LoVo (cell line): ENCODE results near the gene AKAP12.
"Not testable (repeated sequence)": the region's sequence is repeated elsewhere in the genome, so short reads cannot be mapped to it uniquely, and the experiment has no call there.

Experiments used
- DNase-seq: peaks from one replicate; pipeline ENCODE4 v3.0.0-alpha.2; 2016; ENCODE audit warnings: low spot score

The AKAP12 gene

DNA sequence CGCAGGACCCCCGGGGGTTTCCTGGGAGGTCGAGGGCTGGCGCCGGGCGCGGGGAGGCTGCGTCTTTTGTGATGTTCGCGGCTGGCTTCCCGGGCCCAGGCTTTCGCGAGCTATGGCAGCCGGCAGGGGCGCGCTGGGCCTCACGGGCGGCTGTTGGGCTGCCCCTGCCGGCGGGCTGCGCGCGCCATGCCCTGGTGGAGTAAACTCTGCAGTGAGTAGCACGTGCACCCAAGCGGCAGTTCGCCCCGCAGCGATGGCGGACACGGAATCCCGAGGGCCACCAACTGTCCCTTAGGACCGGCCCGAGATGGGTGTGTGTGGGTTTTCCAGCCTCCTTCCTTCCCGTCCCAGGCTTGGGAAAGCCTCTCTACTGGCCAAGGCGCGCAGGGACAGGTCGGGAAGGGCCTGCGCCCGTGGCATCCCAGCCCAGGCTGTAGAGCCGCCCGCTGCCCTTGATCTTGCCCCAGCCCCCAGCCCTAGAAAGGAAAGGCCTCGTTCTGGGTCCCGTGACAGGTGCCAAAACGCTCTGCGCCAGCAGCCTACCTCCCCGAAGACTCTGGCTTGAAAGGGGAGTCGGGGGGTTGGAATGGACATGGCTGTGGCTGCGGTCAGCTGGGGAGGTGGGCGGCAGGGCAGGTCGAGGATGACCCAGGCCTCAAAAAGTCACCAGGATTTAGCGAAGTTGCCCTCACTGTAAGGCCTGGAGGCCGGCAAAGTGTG lies 101.9 kb downstream of the AKAP12 start:
- no peak for DNase-seq

DNA sequence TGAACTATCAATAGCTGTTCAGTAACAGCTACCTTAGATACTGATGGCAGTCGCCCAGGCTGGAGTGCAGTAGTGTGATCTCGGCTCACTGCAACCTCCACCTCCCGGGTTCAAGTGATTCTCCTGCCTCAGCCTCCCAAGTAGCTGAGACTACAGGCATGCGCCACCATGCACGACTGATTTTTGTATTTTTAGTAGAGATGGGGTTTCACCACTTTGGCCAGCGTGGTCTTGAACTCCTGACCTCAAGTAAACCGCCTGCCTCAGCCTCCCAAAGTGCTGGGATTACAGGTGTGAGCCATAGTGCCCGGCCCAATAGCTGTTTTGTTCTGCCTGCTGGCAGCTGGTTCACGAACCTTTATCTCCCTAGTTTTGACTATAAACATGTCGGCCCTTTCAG lies 103.0 kb downstream of the AKAP12 start:
- not testable (repeated sequence) for DNase-seq

DNA sequence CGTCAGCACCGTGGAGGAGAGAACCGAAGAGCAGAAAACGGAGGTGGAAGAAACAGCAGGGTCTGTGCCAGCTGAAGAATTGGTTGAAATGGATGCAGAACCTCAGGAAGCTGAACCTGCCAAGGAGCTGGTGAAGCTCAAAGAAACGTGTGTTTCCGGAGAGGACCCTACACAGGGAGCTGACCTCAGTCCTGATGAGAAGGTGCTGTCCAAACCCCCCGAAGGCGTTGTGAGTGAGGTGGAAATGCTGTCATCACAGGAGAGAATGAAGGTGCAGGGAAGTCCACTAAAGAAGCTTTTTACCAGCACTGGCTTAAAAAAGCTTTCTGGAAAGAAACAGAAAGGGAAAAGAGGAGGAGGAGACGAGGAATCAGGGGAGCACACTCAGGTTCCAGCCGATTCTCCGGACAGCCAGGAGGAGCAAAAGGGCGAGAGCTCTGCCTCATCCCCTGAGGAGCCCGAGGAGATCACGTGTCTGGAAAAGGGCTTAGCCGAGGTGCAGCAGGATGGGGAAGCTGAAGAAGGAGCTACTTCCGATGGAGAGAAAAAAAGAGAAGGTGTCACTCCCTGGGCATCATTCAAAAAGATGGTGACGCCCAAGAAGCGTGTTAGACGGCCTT lies 110.0 kb downstream of the AKAP12 start:
- no peak for DNase-seq

DNA sequence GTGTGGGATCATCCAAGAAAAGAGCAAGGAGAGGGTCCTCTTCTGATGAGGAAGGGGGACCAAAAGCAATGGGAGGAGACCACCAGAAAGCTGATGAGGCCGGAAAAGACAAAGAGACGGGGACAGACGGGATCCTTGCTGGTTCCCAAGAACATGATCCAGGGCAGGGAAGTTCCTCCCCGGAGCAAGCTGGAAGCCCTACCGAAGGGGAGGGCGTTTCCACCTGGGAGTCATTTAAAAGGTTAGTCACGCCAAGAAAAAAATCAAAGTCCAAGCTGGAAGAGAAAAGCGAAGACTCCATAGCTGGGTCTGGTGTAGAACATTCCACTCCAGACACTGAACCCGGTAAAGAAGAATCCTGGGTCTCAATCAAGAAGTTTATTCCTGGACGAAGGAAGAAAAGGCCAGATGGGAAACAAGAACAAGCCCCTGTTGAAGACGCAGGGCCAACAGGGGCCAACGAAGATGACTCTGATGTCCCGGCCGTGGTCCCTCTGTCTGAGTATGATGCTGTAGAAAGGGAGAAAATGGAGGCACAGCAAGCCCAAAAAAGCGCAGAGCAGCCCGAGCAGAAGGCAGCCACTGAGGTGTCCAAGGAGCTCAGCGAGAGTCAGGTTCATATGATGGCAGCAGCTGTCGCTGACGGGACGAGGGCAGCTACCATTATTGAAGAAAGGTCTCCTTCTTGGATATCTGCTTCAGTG lies 110.8 kb downstream of the AKAP12 start:
- DNase-seq = no peak

DNA sequence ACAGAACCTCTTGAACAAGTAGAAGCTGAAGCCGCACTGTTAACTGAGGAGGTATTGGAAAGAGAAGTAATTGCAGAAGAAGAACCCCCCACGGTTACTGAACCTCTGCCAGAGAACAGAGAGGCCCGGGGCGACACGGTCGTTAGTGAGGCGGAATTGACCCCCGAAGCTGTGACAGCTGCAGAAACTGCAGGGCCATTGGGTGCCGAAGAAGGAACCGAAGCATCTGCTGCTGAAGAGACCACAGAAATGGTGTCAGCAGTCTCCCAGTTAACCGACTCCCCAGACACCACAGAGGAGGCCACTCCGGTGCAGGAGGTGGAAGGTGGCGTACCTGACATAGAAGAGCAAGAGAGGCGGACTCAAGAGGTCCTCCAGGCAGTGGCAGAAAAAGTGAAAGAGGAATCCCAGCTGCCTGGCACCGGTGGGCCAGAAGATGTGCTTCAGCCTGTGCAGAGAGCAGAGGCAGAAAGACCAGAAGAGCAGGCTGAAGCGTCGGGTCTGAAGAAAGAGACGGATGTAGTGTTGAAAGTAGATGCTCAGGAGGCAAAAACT lies 111.5 kb downstream of the AKAP12 start:
- no peak for DNase-seq

DNA sequence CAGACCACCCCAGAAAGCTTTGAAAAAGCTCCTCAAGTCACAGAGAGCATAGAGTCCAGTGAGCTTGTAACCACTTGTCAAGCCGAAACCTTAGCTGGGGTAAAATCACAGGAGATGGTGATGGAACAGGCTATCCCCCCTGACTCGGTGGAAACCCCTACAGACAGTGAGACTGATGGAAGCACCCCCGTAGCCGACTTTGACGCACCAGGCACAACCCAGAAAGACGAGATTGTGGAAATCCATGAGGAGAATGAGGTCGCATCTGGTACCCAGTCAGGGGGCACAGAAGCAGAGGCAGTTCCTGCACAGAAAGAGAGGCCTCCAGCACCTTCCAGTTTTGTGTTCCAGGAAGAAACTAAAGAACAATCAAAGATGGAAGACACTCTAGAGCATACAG lies 112.0 kb downstream of the AKAP12 start:
- no peak for DNase-seq

DNA sequence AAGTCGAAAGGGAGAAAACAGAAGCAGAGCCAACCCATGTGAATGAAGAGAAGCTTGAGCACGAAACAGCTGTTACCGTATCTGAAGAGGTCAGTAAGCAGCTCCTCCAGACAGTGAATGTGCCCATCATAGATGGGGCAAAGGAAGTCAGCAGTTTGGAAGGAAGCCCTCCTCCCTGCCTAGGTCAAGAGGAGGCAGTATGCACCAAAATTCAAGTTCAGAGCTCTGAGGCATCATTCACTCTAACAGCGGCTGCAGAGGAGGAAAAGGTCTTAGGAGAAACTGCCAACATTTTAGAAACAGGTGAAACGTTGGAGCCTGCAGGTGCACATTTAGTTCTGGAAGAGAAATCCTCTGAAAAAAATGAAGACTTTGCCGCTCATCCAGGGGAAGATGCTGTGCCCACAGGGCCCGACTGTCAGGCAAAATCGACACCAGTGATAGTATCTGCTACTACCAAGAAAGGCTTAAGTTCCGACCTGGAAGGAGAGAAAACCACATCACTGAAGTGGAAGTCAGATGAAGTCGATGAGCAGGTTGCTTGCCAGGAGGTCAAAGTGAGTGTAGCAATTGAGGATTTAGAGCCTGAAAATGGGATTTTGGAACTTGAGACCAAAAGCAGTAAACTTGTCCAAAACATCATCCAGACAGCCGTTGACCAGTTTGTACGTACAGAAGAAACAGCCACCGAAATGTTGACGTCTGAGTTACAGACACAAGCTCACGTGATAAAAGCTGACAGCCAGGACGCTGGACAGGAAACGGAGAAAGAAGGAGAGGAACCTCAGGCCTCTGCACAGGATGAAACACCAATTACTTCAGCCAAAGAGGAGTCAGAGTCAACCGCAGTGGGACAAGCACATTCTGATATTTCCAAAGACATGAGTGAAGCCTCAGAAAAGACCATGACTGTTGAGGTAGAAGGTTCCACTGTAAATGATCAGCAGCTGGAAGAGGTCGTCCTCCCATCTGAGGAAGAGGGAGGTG lies 112.9 kb downstream of the AKAP12 start:
- no peak for DNase-seq

DNA sequence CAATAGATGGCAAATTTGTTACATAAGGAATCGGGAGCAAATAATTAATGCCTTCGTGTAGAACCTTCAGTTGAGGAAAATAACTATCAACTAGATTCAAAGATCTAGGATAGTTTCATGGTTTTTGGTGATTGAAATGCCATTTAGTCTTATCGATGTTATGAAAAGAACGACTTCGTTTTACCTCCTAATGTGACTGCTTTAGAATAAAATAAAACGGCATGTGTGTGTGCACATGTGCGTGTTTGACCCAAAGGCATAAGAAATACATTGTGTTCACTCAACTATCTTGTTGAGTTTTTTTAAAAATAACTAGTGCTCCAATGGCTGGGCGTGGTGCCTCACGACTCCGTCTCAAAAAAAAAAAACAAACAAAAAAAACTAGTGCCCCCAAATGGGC lies 114.0 kb downstream of the AKAP12 start:
- DNase-seq = no peak

DNA sequence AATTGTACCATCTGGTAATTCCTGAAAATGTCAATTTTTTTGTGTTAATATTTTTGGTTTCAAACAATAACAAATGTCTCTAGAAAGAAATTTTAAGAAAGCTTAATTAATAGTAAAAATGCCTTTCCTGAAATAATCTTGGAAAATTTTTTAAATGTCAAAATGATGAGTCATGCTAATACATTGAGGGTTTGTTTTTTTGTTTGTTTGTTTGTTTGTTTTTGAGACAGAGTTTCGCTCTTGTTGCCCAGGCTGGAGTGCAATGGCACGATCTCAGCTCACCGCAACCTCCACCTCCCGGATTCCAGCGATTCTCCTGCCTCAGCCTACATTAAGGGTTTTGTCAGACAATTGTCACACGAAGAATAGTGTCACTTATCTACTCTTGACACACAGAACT lies 117.2 kb downstream of the AKAP12 start:
- not testable (repeated sequence) for DNase-seq

DNA sequence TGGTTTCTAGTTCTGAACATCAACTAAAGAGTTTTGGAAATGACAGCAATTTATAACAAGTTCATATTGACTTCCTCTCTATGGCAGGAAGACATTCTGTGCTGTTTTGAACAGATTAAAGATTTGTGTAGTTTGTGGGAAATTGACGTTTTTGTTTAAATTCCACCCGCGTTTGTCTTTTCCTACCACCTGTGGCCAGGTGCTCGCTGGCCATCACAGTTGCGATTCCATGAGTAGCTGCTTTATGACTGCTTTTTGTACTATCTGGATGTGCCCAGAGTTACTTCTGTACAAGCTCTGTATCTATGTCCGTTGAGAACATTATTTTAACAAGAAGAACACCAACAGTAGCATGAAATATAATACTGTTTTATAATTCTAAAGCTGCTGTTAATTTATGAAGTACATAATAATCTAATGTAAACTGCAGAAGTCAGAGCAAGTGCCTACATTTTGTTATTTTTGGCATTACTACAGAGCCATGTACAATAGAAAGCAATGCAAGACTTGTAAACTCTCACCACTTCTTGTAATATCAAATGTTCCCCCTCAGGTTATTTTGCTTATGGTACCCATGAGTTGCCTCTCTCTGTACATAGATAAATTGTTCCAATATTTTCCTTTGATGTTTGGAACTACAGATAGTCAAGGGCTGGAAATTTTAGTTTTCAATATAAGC lies 118.1 kb downstream of the AKAP12 start:
- DNase-seq = no peak

DNA sequence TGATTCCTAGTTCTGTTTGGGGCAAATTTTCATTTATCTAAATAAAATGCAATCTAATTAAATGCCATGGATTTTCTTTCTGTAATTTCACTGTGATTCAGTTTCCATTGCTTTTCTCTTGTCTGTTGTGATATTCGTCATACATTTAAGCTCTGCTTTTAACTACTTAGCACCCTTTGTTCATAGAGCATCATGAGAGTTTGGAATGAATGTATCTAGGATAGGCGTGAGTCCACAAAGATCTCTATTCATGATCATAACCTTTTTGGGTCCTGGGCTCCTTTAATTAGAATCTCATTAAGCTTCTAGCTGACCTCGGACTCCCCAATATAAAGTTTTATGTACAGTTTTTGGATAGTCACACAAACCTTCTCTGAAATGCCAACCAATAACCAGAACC lies 118.7 kb downstream of the AKAP12 start:
- DNase-seq = no peak

DNA sequence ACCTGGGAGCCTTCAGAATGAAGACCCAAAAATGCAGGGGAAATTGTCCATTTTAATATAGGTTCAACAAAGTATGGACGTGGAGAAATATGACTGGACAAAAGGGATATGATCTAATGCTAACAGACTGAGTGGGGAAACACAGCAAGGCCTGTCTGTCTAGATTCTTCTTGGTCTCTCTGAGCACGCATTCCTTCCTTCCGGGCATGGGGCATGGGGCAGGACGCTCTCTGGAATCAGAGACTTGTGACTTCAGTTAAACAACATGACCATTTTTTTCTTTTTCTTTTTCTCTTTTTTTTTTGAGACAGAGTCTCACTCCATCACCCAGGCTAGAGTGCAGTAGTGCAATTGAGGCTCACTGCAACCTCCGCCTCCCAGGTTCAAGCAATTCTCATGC lies 119.7 kb downstream of the AKAP12 start:
- no peak for DNase-seq

DNA sequence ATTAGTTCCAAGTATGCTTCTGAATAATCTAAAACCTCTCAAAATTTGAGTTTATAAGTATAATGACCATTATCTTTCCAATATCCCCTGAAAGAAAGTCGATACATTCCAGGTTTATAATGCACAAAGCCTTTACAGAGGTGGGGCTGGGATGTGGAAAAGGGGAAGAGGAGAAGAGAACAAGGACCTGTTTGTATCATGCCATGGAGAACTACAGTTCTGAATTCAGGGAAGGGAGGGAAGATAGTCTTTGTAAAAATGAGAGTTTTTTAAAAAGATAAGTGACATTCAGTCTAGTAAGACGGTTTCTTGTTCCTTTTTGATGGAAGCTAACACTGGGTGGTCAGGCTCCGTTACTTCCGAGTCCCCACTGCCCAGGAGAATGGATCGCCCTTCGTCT lies 125.5 kb downstream of the AKAP12 start:
- DNase-seq = no peak

DNA sequence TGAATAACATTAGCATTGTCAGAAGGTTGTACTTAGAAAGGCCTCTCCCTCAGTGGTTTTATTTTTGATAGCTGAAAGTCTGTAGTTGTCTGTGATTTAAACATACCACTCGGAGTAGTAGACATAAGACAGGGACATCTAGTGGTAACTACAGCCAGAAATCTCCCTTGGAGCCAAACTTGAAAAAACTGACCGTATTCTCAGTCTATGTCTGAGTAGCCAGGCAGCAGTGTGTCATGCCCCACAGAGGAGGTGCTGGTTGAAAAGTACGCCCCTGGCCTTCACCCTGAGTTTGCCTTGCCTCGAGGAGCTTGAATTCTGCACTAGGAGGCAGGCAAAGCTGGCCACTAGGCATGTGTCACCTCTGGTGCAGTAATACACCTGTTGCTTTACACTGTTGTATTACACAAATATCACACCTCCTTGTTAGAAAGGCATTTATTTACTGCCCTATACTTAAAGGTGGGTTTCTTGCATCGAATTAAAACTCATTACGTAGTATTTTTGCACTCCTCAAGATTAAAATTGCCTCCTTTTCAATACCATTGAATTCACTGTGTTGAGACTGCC lies 130.8 kb downstream of the AKAP12 start:
- DNase-seq = no peak

DNA sequence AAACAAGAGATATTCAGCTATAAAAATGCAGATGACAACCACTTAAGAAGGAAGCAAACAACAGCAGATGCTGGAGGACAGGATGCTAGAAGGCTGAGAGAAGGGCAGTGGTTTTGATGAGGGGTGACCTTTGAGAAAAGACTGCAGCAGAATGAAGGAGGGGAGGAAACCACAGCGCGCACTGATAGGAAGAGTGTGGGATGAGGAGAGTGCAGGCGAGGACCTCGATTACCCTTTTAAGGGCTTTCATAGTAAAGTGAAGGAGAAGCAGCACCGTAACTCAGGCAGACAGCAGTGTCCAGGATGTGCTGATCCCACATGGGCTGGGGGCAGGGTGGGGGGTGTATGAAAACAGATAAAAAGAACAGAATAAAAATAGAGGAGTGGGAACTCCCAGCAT lies 132.4 kb downstream of the AKAP12 start:
- no peak for DNase-seq

DNA sequence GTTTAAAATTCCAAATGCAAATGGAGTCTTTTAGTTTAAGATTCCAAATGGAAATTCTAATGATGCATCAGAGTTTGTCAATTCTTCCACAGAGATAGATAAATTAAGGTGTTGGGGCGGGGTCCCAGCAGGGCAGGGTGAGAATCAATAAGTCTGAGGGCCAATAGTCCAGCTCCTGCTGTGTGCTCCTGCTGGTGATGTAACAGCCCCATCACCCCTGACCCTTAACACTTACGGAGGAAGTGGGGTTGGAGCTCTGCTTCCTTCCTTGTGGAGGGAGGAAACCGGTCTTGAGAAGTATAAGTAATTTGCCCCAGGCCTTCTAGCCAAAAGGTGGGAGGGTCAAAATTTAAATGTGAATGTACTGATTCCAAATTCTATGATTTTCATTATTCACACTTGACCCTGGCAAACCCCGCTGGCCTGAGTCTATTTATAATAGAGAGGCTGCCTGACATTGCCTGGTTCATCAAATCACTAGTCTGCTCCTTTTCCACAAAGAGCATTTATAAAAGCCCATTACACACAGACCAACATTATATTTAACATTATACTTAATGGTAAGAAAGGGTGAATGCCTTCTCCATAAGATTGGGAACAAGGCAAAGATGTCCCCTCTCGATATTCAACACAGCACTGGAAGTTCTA lies 134.4 kb downstream of the AKAP12 start:
- DNase-seq = no peak

DNA sequence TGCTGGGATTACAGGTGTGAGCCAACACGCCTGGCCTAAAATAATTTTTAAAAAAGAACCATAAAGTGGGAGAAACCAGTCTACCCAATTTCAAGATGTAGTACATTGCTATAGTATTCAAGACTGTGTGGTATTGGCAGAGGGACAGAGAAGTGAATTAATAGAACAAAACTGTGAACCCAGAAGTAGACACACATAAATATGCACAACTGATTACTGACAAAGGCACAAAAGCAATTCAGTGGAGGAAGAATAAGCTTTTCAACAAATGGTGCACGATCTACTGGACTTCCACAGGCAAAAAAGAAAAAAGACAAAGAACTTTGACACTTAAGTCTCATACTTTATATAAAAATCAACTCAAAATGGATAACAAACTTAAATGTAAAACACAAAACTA lies 136.1 kb downstream of the AKAP12 start:
- no peak for DNase-seq

DNA sequence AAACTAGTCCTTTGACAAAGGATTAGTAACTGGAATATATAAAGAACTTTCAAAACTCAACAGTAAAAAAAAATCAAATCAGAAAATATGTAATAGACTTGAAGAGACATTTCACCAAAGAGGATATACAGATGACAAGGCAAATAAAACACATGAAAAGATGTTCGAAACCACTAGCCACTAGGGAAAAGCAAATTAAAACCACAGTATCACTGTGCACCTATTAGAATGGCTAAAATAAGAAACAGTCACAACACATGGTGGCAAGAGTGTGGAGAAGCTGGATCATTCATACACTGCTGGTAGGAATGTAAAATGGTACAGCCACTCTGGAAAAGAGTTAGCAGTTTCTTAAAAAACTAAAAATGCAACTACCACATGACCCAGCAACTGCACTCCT lies 136.7 kb downstream of the AKAP12 start:
- no peak for DNase-seq

DNA sequence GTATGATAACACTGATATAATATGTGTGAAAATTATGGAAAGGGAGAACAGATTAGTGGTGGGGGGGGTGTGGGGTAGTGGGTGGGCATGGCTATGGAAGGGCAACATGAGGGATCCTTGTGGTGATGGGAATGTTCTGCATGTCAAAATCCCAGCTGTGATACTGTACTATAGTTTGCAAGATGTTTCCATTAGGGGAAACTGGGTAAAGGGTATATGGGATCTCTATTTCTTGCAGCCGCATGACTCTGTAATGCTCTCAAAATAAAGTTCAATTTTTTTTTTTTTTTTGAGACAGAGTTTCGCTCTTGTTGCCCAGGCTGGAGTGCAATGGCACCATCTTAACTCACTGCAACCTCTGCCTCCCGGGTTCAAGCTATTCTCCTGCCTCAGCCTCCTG lies 137.3 kb downstream of the AKAP12 start:
- no peak for DNase-seq
